Stimulated activated CD8-positive, alpha-beta memory T cell treated with anti-CD3 and anti-CD28 coated beads, Interleukin-4, amount 100 ng/mL, for 4 hours (primary cell): ENCODE data around the gene ZNF808.
"Not testable (repeated sequence)": the region's sequence is repeated elsewhere in the genome, so short reads cannot be mapped to it uniquely, and the experiment has no call there.

Experiments
- DNase-seq, 2 donors: peaks; one replicate each; pipeline ENCODE4 v3.0.0-alpha.2; 2020; ENCODE audit warnings: low read depth in 2 of 2, low spot score in 1 of 2

Gene ZNF808

GRCh38 chr19:52535771-52536447, 8.4 kb downstream of the ZNF808 start:
- peak; percentile 81 to 86 for DNase-seq

GRCh38 chr19:52536448-52536800, 9.0 kb downstream of the ZNF808 start:
- peak in 1 of 2 donors; percentile 3 for DNase-seq

- not testable (repeated sequence) for DNase-seq
These were observed 11.3 kb downstream of the ZNF808 start for GRCh38 chr19:52538815-52539214.

- not testable (repeated sequence) for DNase-seq
These were observed 13.7 kb downstream of the ZNF808 start for GRCh38 chr19:52541176-52541575.

GRCh38 chr19:52541608-52542007, 14.1 kb downstream of the ZNF808 start:
- no peak for DNase-seq

GRCh38 chr19:52542541-52542940, 15.1 kb downstream of the ZNF808 start:
- DNase-seq: not testable (repeated sequence)

- no peak for DNase-seq
These were observed 15.7 kb downstream of the ZNF808 start for GRCh38 chr19:52542984-52543664.

- no peak for DNase-seq
These were observed 26.9 kb downstream of the ZNF808 start for GRCh38 chr19:52554216-52554971.

- DNase-seq: no peak
These were observed 29.9 kb downstream of the ZNF808 start for GRCh38 chr19:52557231-52557995.

- not testable (repeated sequence) for DNase-seq
These were observed 31.4 kb downstream of the ZNF808 start for GRCh38 chr19:52558732-52559445.

- not testable (repeated sequence) for DNase-seq
These were observed 34.1 kb downstream of the ZNF808 start for GRCh38 chr19:52561611-52562010.

- DNase-seq: no peak
These were observed 38.7 kb downstream of the ZNF808 start for GRCh38 chr19:52566121-52566520.

GRCh38 chr19:52566588-52566987, 39.1 kb downstream of the ZNF808 start:
- no peak for DNase-seq

- DNase-seq: no peak
These were observed 40.5 kb downstream of the ZNF808 start for GRCh38 chr19:52567921-52568320.

GRCh38 chr19:52569638-52569999, 42.2 kb downstream of the ZNF808 start:
- not testable (repeated sequence) for DNase-seq

GRCh38 chr19:52570000-52570861, 42.8 kb downstream of the ZNF808 start, which contains the start of gene ZNF701:
TSS of gene ZNF701 (plus strand) at chr19:52570287. CDS start at chr19:52574148, 3,861 bp downstream.
- DNase-seq: peak; percentile 88 to 94

GRCh38 chr19:52584736-52585440, 57.4 kb downstream of the ZNF808 start:
- DNase-seq: no peak

- no peak for DNase-seq
These were observed 58.1 kb downstream of the ZNF808 start for GRCh38 chr19:52585604-52586003.

- DNase-seq: no peak
These were observed 63.3 kb downstream of the ZNF808 start for GRCh38 chr19:52590728-52591127.
